Pons (tissue), 1 donor: Measurements from ENCODE around the gene CCDC93.
A peak's percentile ranks its signal among the peaks of the same experiment; 100 is the strongest.

Experiments
- DNase-seq: peaks from one replicate; pipeline ENCODE4 v3.0.0-alpha.2; 2016; ENCODE audit warnings: low spot score

Gene CCDC93

GRCh38 chr2:117917223-117917917 is 96.5 kb downstream of the CCDC93 start:
- DNase-seq: peak; percentile 26

GRCh38 chr2:117902933-117903332 is 110.9 kb downstream of the CCDC93 start:
- no peak for DNase-seq

DNA sequence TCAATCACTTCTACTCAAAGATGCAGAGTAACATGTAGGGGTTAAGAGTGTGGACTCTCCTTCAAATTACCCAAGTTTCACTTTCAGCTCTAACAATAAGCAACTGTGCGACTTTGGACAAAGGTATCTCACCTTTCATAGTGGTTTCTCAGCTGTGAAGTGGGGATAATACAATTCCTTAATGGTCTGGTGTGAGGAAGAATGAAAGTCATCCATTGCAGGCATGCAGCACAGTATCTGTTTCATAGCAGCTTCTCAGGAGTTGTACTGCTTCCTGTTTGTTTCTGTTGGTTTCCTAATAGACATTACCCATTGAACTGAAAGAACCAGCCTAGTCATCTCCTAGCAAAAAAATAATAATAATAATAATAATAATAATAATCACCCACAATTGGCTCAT is 125.0 kb downstream of the CCDC93 start:
- no peak for DNase-seq

DNA sequence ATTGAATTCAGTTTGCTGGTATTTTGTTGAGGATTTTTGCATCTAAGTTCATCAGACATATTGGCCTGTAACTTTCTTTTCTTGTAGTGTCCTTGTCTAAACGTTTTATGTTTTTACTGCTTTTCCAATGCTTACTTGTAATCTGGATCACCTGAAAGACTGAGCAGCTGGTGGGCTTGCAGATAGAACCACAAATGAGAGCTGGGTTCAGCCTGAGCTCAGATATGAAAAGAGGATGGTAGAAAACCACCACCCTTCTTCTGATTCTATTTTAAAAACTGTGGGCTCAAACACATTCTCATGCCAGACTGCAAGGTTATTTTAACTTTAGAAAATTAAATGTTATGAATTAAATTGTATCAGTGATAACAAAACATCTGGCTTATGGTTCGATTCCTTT is 128.6 kb downstream of the CCDC93 start:
- DNase-seq: no peak

DNA sequence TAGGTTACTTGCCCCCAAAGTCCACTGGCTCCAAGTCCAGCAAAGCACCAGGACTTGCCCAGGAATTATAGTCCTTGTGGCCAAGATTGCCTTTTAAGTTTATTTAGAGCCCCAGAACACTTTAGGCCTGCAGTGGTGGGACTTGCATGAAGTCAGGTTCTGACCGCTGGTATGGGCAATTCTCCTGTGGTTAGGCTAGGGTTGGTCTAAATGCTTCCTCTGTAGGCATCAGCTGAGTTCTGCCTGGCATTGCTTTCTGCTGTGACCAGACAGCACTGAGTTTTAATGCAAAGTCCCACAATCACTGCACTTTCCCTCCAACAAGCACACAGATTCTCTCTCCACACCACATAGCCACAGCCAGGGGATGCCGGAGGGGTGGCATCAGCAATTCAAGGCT is 134.9 kb downstream of the CCDC93 start:
- DNase-seq: no peak

DNA sequence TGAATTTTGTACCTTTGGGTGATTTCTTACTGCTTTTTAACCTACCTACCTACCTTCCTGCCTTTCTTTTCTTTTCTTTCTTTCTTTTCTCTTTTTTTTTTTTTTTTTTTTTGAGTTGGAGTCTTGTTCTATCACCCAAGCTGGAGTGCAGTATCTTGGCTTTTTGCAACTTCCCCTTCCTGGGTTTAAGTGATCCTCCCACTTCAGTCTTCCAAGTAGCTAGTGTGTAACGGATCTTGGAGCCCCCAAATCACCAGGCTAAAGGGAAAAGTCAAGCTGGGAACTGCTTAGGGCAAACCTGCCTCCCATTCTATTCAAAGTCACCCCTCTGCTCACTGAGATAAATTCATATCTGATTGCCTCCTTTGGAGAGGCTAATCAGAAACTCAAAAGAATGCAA is 138.1 kb downstream of the CCDC93 start:
- DNase-seq: no peak
